ENCODE data around the gene IFT88.

GRCh38 chr13:20682061-20682460 is 115.1 kb downstream of the IFT88 start:
- TF ChIP-seq RAD21 (conservative IDR thresholded peaks at IDR 0.05) (no peak), CTCF (IDR thresholded peaks at IDR 0.05; ENCODE audit: poor library complexity, severe bottlenecking) (no peak)
